Liver (tissue), 9 donors: Measurements from ENCODE around the gene ACOXL. TPM values are rescaled to one million over a fixed set of nuclear protein-coding genes. Genes with fewer than 3 reads are reported as not detected.

Experiments used
- DNase-seq: peaks from one replicate; pipeline ENCODE4 v3.0.0-alpha.2; 2017; ENCODE audit warnings: low spot score
- H3K27ac ChIP-seq, 2 donors: one replicate each; pipeline ENCODE4 v1.7.0; 2013; ENCODE audit warnings: inconsistent platforms in 2 of 2, low read length in 2 of 2, control low read depth in 1 of 2, low read depth in 1 of 2, mild to moderate bottlenecking in 1 of 2
- H3K27me3 ChIP-seq, 4 donors: one replicate each; pipeline versions ENCODE4 v1.6.1 to v1.7.0; 2013; ENCODE audit warnings: low read length in 3 of 4, inconsistent platforms in 1 of 4, mild to moderate bottlenecking in 1 of 4, moderate library complexity in 1 of 4; ENCODE audit not compliant: control insufficient read depth in 4 of 4, insufficient read depth in 4 of 4
- H3K36me3 ChIP-seq, 4 donors: one replicate each; pipeline versions ENCODE4 v1.6.1 to v1.7.0; 2013; ENCODE audit warnings: low read length in 3 of 4, mild to moderate bottlenecking in 3 of 4, low read depth in 1 of 4, moderate library complexity in 1 of 4; ENCODE audit not compliant: control insufficient read depth in 4 of 4, insufficient read depth in 3 of 4
- H3K4me1 ChIP-seq, 4 donors: one replicate each; pipeline versions ENCODE4 v1.6.1 to v1.7.0; 2013; ENCODE audit warnings: low read length in 3 of 4, mild to moderate bottlenecking in 3 of 4, moderate library complexity in 1 of 4; ENCODE audit not compliant: control insufficient read depth in 4 of 4, insufficient read depth in 4 of 4
- H3K4me3 ChIP-seq, 3 donors: one replicate each; pipeline versions ENCODE4 v1.6.1 to v1.7.0; 2013; ENCODE audit warnings: low read length in 3 of 3, control low read depth in 1 of 3, low read depth in 1 of 3, mild to moderate bottlenecking in 1 of 3
- H3K9ac ChIP-seq, 2 donors: one replicate each; pipeline ENCODE4 v1.7.0; 2013; ENCODE audit warnings: low read length in 2 of 2, mild to moderate bottlenecking in 2 of 2, moderate library complexity in 2 of 2, control low read depth in 1 of 2, low read depth in 1 of 2
- H3K9me3 ChIP-seq, 4 donors: one replicate each; pipeline versions ENCODE4 v1.6.1 to v1.7.0; 2013; ENCODE audit warnings: low read length in 3 of 4; ENCODE audit not compliant: control insufficient read depth in 4 of 4
- EGR1 ChIP-seq, 2 donors: IDR thresholded peaks; 2 replicates each; pipeline ENCODE4 v1.6.1; 2016 to 2018; ENCODE audit warnings: antibody characterized with exemption in 2 of 2, low read depth in 2 of 2
- FOXA2 ChIP-seq: IDR thresholded peaks from 2 replicates; pipeline ENCODE4 v1.6.1; 2016; ENCODE audit warnings: antibody characterized with exemption
- HNF4A ChIP-seq, 2 donors: conservative IDR thresholded peaks; 2 replicates each; pipeline ENCODE4 v1.6.1; 2016; ENCODE audit warnings: antibody characterized with exemption in 2 of 2, mild to moderate bottlenecking in 2 of 2
- HNF4G ChIP-seq: IDR thresholded peaks from 2 replicates; pipeline ENCODE4 v1.6.1; 2016; ENCODE audit warnings: antibody characterized with exemption
- RAD21 ChIP-seq, 2 donors: IDR thresholded peaks; 2 replicates each; pipeline ENCODE4 v1.6.1; 2016; ENCODE audit warnings: antibody characterized with exemption in 2 of 2, mild to moderate bottlenecking in 2 of 2
- REST ChIP-seq: IDR thresholded peaks from 2 replicates; pipeline ENCODE4 v1.6.1; 2016; ENCODE audit warnings: antibody characterized with exemption, mild to moderate bottlenecking
- RXRA ChIP-seq, 2 donors: IDR thresholded peaks; 2 replicates each; pipeline ENCODE4 v1.6.1; 2017 to 2018; ENCODE audit warnings: antibody characterized with exemption in 2 of 2, mild to moderate bottlenecking in 1 of 2
- SP1 ChIP-seq: IDR thresholded peaks from 2 replicates; pipeline ENCODE4 v1.6.1; 2018; ENCODE audit warnings: antibody characterized with exemption, mild to moderate bottlenecking
- TAF1 ChIP-seq: conservative IDR thresholded peaks from 2 replicates; pipeline ENCODE4 v1.6.1; 2016; ENCODE audit warnings: antibody characterized with exemption, mild to moderate bottlenecking
- YY1 ChIP-seq: IDR thresholded peaks from 2 replicates; pipeline ENCODE4 v1.6.1; 2016; ENCODE audit warnings: antibody characterized with exemption, mild to moderate bottlenecking
- WGBS: extraction: QIAGEN DNeasy Blood & Tissue Kit; methylation state at CpG from one replicate; pipeline ENCODE4 v1.1.7; 2013; 5-methylcytosine and 5-hydroxymethylcytosine counted together
- polyA plus RNA-seq, 2 donors: library from polyadenylated mRNA; stranded (reverse) in 1 of 2; unstranded in 1 of 2; fragments of 200-250 nt in 1 of 2; fragments of >200 nt in 1 of 2; fragmentation: Nextera tagmentation in 1 of 2; extraction: Ambion mirVana in 1 of 2; gene quantifications; one replicate each; pipeline versions ENCODE4 v1.2.1 to v1.2.3, GENCODE V29; 2013 to 2015
- total RNA-seq, 2 donors: library from RNA; depleted of rRNA; stranded (reverse); fragments of >200 nt; gene quantifications; one replicate each; pipeline ENCODE4 v1.2.3, GENCODE V29; 2014
- TF ChIP-seq, protein P1 (sequence below): IDR thresholded peaks from 2 replicates; pipeline ENCODE4 v1.6.1; 2016; ENCODE audit warnings: antibody characterized with exemption
- TF ChIP-seq, protein P2 (sequence below): fragments of 150-350 bp; IDR thresholded peaks from 2 replicates; pipeline ENCODE4 v1.5.1; 2017; ENCODE audit warnings: improper control_type of control experiment, low read depth, low read length; ENCODE audit not compliant: missing input control
- TF ChIP-seq, protein P3 (sequence below): IDR thresholded peaks from 2 replicates; pipeline ENCODE4 v1.6.1; 2016; ENCODE audit warnings: antibody characterized with exemption
- donor health status: healthy.
- donor health status: healthy.
- donor health status: healthy.
- donor health status: healthy.
- donor health status: healthy.

ACOXL gene
- total and polyA plus RNA-seq, 4 donors, result 0.07 TPM; not detected in 3

- TF ChIP-seq, protein P1, sequence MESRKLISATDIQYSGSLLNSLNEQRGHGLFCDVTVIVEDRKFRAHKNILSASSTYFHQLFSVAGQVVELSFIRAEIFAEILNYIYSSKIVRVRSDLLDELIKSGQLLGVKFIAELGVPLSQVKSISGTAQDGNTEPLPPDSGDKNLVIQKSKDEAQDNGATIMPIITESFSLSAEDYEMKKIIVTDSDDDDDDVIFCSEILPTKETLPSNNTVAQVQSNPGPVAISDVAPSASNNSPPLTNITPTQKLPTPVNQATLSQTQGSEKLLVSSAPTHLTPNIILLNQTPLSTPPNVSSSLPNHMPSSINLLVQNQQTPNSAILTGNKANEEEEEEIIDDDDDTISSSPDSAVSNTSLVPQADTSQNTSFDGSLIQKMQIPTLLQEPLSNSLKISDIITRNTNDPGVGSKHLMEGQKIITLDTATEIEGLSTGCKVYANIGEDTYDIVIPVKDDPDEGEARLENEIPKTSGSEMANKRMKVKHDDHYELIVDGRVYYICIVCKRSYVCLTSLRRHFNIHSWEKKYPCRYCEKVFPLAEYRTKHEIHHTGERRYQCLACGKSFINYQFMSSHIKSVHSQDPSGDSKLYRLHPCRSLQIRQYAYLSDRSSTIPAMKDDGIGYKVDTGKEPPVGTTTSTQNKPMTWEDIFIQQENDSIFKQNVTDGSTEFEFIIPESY, result no peak
- TF ChIP-seq YY1, result no peak
These were observed 301.8 kb downstream of the ACOXL start (continued) for GRCh38 chr2:111034146-111034545.

DNA sequence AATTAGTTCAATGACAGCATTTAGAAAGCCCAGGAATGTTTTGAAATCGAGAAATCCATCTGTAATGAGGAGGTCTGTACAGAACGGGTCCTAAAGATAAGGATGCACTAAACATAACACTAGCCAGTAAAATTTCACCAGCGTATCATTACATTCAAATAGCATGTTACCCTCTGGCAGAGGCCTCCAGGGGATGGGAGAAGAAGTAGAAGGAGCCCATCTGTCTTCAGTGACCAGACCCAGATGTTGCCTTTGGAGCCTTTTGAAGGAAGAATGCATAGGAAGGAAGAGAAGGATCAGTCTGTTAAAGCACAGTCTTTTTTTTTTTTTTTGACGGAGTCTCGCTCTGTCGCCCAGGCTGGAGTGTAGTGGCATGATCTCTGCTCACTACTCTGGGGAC, 302.2 kb downstream of the ACOXL start:
- no peaks in the 10 kb centered on the region for H3K36me3 ChIP-seq
- DNase-seq, result no peak
- H3K4me3 ChIP-seq, result no peak overlapping the region
- 81% methylated on average over 6 of the region's 6 CpGs for WGBS
- no peaks in the 10 kb centered on the region for H3K27me3 ChIP-seq
- H3K9ac ChIP-seq, result no peak overlapping the region
- H3K9me3 ChIP-seq, result no peaks in the 10 kb centered on the region
- TF ChIP-seq, protein P2, sequence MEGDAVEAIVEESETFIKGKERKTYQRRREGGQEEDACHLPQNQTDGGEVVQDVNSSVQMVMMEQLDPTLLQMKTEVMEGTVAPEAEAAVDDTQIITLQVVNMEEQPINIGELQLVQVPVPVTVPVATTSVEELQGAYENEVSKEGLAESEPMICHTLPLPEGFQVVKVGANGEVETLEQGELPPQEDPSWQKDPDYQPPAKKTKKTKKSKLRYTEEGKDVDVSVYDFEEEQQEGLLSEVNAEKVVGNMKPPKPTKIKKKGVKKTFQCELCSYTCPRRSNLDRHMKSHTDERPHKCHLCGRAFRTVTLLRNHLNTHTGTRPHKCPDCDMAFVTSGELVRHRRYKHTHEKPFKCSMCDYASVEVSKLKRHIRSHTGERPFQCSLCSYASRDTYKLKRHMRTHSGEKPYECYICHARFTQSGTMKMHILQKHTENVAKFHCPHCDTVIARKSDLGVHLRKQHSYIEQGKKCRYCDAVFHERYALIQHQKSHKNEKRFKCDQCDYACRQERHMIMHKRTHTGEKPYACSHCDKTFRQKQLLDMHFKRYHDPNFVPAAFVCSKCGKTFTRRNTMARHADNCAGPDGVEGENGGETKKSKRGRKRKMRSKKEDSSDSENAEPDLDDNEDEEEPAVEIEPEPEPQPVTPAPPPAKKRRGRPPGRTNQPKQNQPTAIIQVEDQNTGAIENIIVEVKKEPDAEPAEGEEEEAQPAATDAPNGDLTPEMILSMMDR, result no peak
- TF ChIP-seq TAF1, result no peak
- no peak for TF ChIP-seq HNF4A (conservative IDR thresholded peaks at IDR 0.05)
- H3K27ac ChIP-seq, result no peak overlapping the region
- peaks cover 0 to 11% (median 3%) of the 10 kb centered on the region in 4 donors for H3K4me1 ChIP-seq

- DNase-seq, result no peak
- Histone ChIP-seq H3K9me3 (no peaks in the 10 kb centered on the region), H3K36me3 (no peaks in the 10 kb centered on the region), H3K27me3 (no peaks in the 10 kb centered on the region), H3K27ac (no peak overlapping the region), H3K4me3 (no peak overlapping the region), H3K4me1 (peaks cover 0 to 11% (median 3%) of the 10 kb centered on the region in 4 donors), H3K9ac (no peak overlapping the region)
- 90% methylated on average over 5 of the region's 5 CpGs for WGBS
- no peak for TF ChIP-seq EGR1 (IDR thresholded peaks at IDR 0.05; ENCODE audit: low read depth in 2 of 2)
- no peak for TF ChIP-seq YY1
- TF ChIP-seq, protein P3, sequence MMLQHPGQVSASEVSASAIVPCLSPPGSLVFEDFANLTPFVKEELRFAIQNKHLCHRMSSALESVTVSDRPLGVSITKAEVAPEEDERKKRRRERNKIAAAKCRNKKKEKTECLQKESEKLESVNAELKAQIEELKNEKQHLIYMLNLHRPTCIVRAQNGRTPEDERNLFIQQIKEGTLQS, result no peak
- no peak for TF ChIP-seq HNF4G
These were observed 303.6 kb downstream of the ACOXL start for GRCh38 chr2:111035830-111036441.

- H3K9ac ChIP-seq, result no peak overlapping the region
- no peak for DNase-seq
- no peaks in the 10 kb centered on the region for H3K36me3 ChIP-seq
- 91% methylated on average over 3 of the region's 3 CpGs for WGBS
- no peak for TF ChIP-seq TAF1
- TF ChIP-seq REST, result no peak
- TF ChIP-seq, protein P3, result no peak
- no peak for TF ChIP-seq HNF4A (conservative IDR thresholded peaks at IDR 0.05)
- no peak for TF ChIP-seq FOXA2
- TF ChIP-seq YY1, result no peak
- no peak for TF ChIP-seq RAD21 (IDR thresholded peaks at IDR 0.05)
- no peak for TF ChIP-seq RXRA (IDR thresholded peaks at IDR 0.05)
- TF ChIP-seq HNF4G, result no peak
- no peak for TF ChIP-seq EGR1 (IDR thresholded peaks at IDR 0.05; ENCODE audit: low read depth in 2 of 2)
- TF ChIP-seq, protein P1, result no peak
- no peak for TF ChIP-seq SP1
- peaks cover 0 to 8% (median 2%) of the 10 kb centered on the region in 4 donors for H3K4me1 ChIP-seq
- H3K4me3 ChIP-seq, result no peak overlapping the region
- H3K27me3 ChIP-seq, result no peaks in the 10 kb centered on the region
- H3K9me3 ChIP-seq, result no peaks in the 10 kb centered on the region
- no peak overlapping the region for H3K27ac ChIP-seq
These were observed 304.8 kb downstream of the ACOXL start for GRCh38 chr2:111037128-111037527.
